Measurements from ENCODE around the gene POP7.

DNA sequence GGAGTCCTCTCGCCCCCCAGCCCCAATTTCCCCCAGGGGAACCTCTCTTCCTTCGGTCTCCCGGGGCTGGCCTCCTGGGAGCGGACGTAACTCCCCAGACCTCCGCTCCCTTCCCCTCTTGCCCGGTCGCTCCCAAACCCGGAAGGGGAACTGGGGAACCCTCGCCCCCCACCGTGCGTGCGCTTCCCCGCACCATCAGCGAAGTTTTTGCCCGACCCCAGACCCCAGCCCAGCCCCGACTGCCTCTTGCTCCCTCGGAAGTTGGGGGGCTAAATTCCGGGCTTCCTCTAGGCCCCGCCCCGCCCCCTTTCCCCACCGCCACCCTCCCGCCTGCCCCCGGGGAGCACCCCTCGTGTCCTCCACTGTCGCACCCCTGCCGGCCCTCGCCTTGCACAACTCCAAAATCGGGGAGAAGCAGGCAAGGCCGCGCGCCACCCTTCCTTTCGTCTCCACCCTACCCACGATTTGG lies 31.9 kb upstream of the POP7 start:
- TF ChIP-seq, protein P1, sequence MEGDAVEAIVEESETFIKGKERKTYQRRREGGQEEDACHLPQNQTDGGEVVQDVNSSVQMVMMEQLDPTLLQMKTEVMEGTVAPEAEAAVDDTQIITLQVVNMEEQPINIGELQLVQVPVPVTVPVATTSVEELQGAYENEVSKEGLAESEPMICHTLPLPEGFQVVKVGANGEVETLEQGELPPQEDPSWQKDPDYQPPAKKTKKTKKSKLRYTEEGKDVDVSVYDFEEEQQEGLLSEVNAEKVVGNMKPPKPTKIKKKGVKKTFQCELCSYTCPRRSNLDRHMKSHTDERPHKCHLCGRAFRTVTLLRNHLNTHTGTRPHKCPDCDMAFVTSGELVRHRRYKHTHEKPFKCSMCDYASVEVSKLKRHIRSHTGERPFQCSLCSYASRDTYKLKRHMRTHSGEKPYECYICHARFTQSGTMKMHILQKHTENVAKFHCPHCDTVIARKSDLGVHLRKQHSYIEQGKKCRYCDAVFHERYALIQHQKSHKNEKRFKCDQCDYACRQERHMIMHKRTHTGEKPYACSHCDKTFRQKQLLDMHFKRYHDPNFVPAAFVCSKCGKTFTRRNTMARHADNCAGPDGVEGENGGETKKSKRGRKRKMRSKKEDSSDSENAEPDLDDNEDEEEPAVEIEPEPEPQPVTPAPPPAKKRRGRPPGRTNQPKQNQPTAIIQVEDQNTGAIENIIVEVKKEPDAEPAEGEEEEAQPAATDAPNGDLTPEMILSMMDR (IDR thresholded peaks at IDR 0.05), result no peak
- TF ChIP-seq POLR2A (IDR thresholded peaks at IDR 0.05), result peak; percentile 17

Measured in right lobe of liver (tissue), 4 donors.